H1 (cell line): Measurements from ENCODE around the gene HPS3. TPM values are rescaled to one million over a fixed set of nuclear protein-coding genes. Genes with fewer than 3 reads are reported as not detected.

Experiments
- CTCF ChIA-PET: fragments of 300-600 bp; sonication (Branson Sonifier 250); formaldehyde crosslinking; loops from one replicate; lab custom pipeline; 2021; ENCODE audit not compliant: partially characterized antibody; lab: Charles Lee
- POLR2A ChIA-PET: fragments of 300-600 bp; sonication (Branson Sonifier 250); formaldehyde crosslinking; loops from one replicate; lab custom pipeline; 2021; ENCODE audit warnings: inconsistent platforms; ENCODE audit not compliant: partially characterized antibody; lab: Charles Lee
- DNase-seq, 2 experiments: peaks; one replicate each; pipeline versions ENCODE4 v3.0.0 to v3.0.0-alpha.2; 2010 to 2022; ENCODE audit warnings: low spot score in 2 of 2, low read depth in 1 of 2, mixed read lengths in 1 of 2
- FAIRE-seq: peaks from 2 replicates; lab custom pipeline; 2011; peaks lifted over from hg19 to GRCh38; lab: Jason Lieb, UNC
- H2AFZ ChIP-seq: 2 replicates; pipeline ENCODE4 v1.8.1; 2012; ENCODE audit warnings: low read length, inconsistent platforms
- H2AK5ac ChIP-seq: 2 replicates; pipeline ENCODE4 v1.6.1; 2013; ENCODE audit warnings: low read depth, low read length
- H2BK120ac ChIP-seq: replicated peaks from 2 replicates; pipeline ENCODE3; 2013; ENCODE audit warnings: low read depth, low read length, inconsistent platforms
- H2BK12ac ChIP-seq: 2 replicates; pipeline ENCODE4 v1.6.1; 2013; ENCODE audit warnings: low read depth, low read length
- H2BK15ac ChIP-seq: 2 replicates; pipeline ENCODE4 v1.6.1; 2013; ENCODE audit warnings: low read length
- H2BK20ac ChIP-seq: 2 replicates; pipeline ENCODE4 v1.6.1; 2013; ENCODE audit warnings: low read length
- H2BK5ac ChIP-seq: 2 replicates; pipeline ENCODE4 v1.6.1; 2013; ENCODE audit warnings: low read depth, low read length
- H3K14ac ChIP-seq: 2 replicates; pipeline ENCODE4 v1.6.1; 2013; ENCODE audit warnings: inconsistent platforms; ENCODE audit not compliant: insufficient read length
- H3K18ac ChIP-seq: 2 replicates; pipeline ENCODE4 v1.6.1; 2013; ENCODE audit warnings: low read length; ENCODE audit errors: extremely low read depth
- H3K23ac ChIP-seq: 2 replicates; pipeline ENCODE4 v1.6.1; 2013; ENCODE audit warnings: inconsistent platforms; ENCODE audit not compliant: insufficient read length
- H3K23me2 ChIP-seq: 2 replicates; pipeline ENCODE4 v1.6.1; 2013; ENCODE audit warnings: low read depth, low read length
- H3K27ac ChIP-seq: 2 replicates; pipeline ENCODE4 v1.6.1; 2011; ENCODE audit warnings: low read depth, low read length, inconsistent platforms
- H3K27me3 ChIP-seq, 4 experiments: replicated peaks in 1 of 4; 1 replicate in 1 of 4; 2 replicates in 3 of 4; pipeline versions ENCODE4 v1.6.1 to v1.8.1; 2011 to 2013; ENCODE audit warnings: low read length in 3 of 4, mild to moderate bottlenecking in 3 of 4, inconsistent platforms in 2 of 4, mixed read lengths in 2 of 4, moderate library complexity in 1 of 4; ENCODE audit not compliant: control insufficient read depth in 3 of 4, insufficient read depth in 3 of 4; ENCODE audit errors: extremely low read depth in 1 of 4
- H3K36me3 ChIP-seq, 4 experiments: 2 replicates each; pipeline versions ENCODE4 v1.6.1 to v1.8.1; 2011 to 2013; ENCODE audit warnings: mild to moderate bottlenecking in 4 of 4, low read length in 3 of 4, moderate library complexity in 2 of 4, control low read depth in 1 of 4, inconsistent platforms in 1 of 4; ENCODE audit not compliant: insufficient read depth in 4 of 4, control insufficient read depth in 2 of 4
- H3K4ac ChIP-seq: replicated peaks from 2 replicates; pipeline ENCODE3; 2013; ENCODE audit warnings: low read length, low read depth, mixed read lengths, inconsistent platforms; ENCODE audit not compliant: insufficient read length
- H3K4me1 ChIP-seq, 4 experiments: replicated peaks in 1 of 4; 1 replicate in 1 of 4; 2 replicates in 3 of 4; pipeline versions ENCODE4 v1.6.1 to v1.8.1; 2011 to 2013; ENCODE audit warnings: low read length in 3 of 4, inconsistent platforms in 2 of 4, mixed read lengths in 1 of 4; ENCODE audit not compliant: insufficient read depth in 4 of 4, control insufficient read depth in 3 of 4
- H3K4me2 ChIP-seq, 2 experiments: 2 replicates each; pipeline versions ENCODE4 v1.6.1 to v1.8.1; 2011 to 2013; ENCODE audit warnings: low read depth in 2 of 2, low read length in 2 of 2, control low read depth in 1 of 2, inconsistent platforms in 1 of 2, mild to moderate bottlenecking in 1 of 2; ENCODE audit not compliant: insufficient read depth in 1 of 2
- H3K4me3 ChIP-seq, 4 experiments: fragments of 200-600, 300-600 bp in 1 of 4; sonication (generic), shearing (Covaris generic), sonication (Bioruptor Twin) in 1 of 4; 2 replicates each; pipeline versions ENCODE4 v1.5.1 to v1.8.1; 2011 to 2016; ENCODE audit warnings: low read length in 4 of 4, low read depth in 3 of 4, control low read depth in 2 of 4, inconsistent platforms in 2 of 4, mild to moderate bottlenecking in 2 of 4, mixed read lengths in 1 of 4, moderate library complexity in 1 of 4; ENCODE audit not compliant: insufficient read depth in 2 of 4; ENCODE audit errors: extremely low read depth in 1 of 4
- H3K56ac ChIP-seq: replicated peaks from 2 replicates; pipeline ENCODE3; 2013; ENCODE audit warnings: low read depth, mild to moderate bottlenecking, mixed read lengths, low read length, inconsistent platforms; ENCODE audit not compliant: insufficient read length
- H3K79me1 ChIP-seq: 2 replicates; pipeline ENCODE4 v1.6.1; 2013; ENCODE audit warnings: low read depth, low read length, control low read depth
- H3K79me2 ChIP-seq, 2 experiments: 2 replicates each; pipeline versions ENCODE4 v1.6.1 to v1.8.1; 2012 to 2013; ENCODE audit warnings: low read length in 2 of 2, mild to moderate bottlenecking in 2 of 2, inconsistent platforms in 1 of 2; ENCODE audit not compliant: insufficient read depth in 2 of 2, control insufficient read depth in 1 of 2
- H3K9ac ChIP-seq, 4 experiments: replicated peaks in 1 of 4; 1 replicate in 1 of 4; 2 replicates in 3 of 4; pipeline versions ENCODE4 v1.6.1 to v1.8.1; 2011 to 2013; ENCODE audit warnings: low read depth in 3 of 4, low read length in 3 of 4, control low read depth in 2 of 4, mild to moderate bottlenecking in 2 of 4, moderate library complexity in 2 of 4, inconsistent platforms in 1 of 4; ENCODE audit errors: extremely low read depth in 1 of 4
- H3K9me3 ChIP-seq, 2 experiments: 2 replicates each; pipeline versions ENCODE4 v1.6.1 to v1.8.1; 2012 to 2013; ENCODE audit warnings: mild to moderate bottlenecking in 2 of 2, moderate library complexity in 2 of 2, control low read depth in 1 of 2, inconsistent platforms in 1 of 2, low read depth in 1 of 2, low read length in 1 of 2, mixed read lengths in 1 of 2; ENCODE audit not compliant: insufficient read depth in 2 of 2
- H4K20me1 ChIP-seq, 2 experiments: replicated peaks in 1 of 2; 2 replicates each; pipeline versions ENCODE3 to v1.8.1; 2011 to 2013; ENCODE audit warnings: inconsistent platforms in 2 of 2, low read length in 2 of 2, mild to moderate bottlenecking in 1 of 2; ENCODE audit not compliant: insufficient read depth in 2 of 2, control insufficient read depth in 1 of 2
- H4K5ac ChIP-seq: 2 replicates; pipeline ENCODE4 v1.6.1; 2013; ENCODE audit warnings: low read length, low read depth, mixed read lengths, inconsistent platforms; ENCODE audit not compliant: insufficient read length
- H4K8ac ChIP-seq: 2 replicates; pipeline ENCODE4 v1.8.0; 2013; ENCODE audit warnings: mild to moderate bottlenecking, moderate library complexity, low read length, inconsistent platforms; ENCODE audit not compliant: insufficient read depth; ENCODE audit errors: extremely low read depth
- H4K91ac ChIP-seq: replicated peaks from 2 replicates; pipeline ENCODE3; 2013; ENCODE audit warnings: low read length, mixed read lengths, inconsistent platforms; ENCODE audit not compliant: insufficient read length
- CBX5 ChIP-seq: fragments of 300-800, 300-1000 bp; sonication (generic); IDR thresholded peaks from 2 replicates; pipeline ENCODE4 v1.7.1; 2016; ENCODE audit warnings: antibody characterized with exemption, low read length, low read depth
- CEBPB ChIP-seq: IDR thresholded peaks from 2 replicates; pipeline ENCODE4 v1.6.1; 2012; ENCODE audit warnings: low read depth, low read length
- CREB1 ChIP-seq: IDR thresholded peaks from 2 replicates; pipeline ENCODE4 v1.6.1; 2012; ENCODE audit warnings: inconsistent platforms
- E2F6 ChIP-seq: IDR thresholded peaks from 2 replicates; pipeline ENCODE4 v1.6.1; 2012; ENCODE audit warnings: inconsistent platforms
- EZH2 ChIP-seq: fragments of 200-600 bp; sonication (generic); IDR thresholded peaks from 2 replicates; pipeline ENCODE4 v1.7.1; 2012; ENCODE audit warnings: low read depth, mild to moderate bottlenecking, moderate library complexity, low read length, inconsistent platforms; ENCODE audit not compliant: severe bottlenecking
- HDAC6 ChIP-seq: IDR thresholded peaks from one replicate; pipeline ENCODE4 v1.7.1; 2012; ENCODE audit warnings: low read depth, mild to moderate bottlenecking, inconsistent platforms, low read length, moderate library complexity
- JUN ChIP-seq: IDR thresholded peaks from 2 replicates; pipeline ENCODE4 v1.6.1; 2011; ENCODE audit warnings: low read depth, mild to moderate bottlenecking, improper control_type of control experiment, low read length
- POLR2A ChIP-seq, 2 experiments: IDR thresholded peaks; 1 replicate in 1 of 2; 2 replicates in 1 of 2; pipeline ENCODE4 v1.6.1; 2011; ENCODE audit warnings: low read depth in 2 of 2, low read length in 2 of 2, mild to moderate bottlenecking in 2 of 2; ENCODE audit errors: control extremely low read depth in 1 of 2
- RFX5 ChIP-seq: IDR thresholded peaks from 2 replicates; pipeline ENCODE4 v1.6.1; 2011; ENCODE audit warnings: low read depth, low read length, improper control_type of control experiment, borderline replicate concordance
- RNF2 ChIP-seq: fragments of 200-900, 300-1000 bp; sonication (generic); IDR thresholded peaks from 2 replicates; pipeline ENCODE4 v1.7.1; 2016; ENCODE audit warnings: borderline replicate concordance, low read depth, mild to moderate bottlenecking, antibody characterized with exemption, low read length; ENCODE audit not compliant: poor library complexity, severe bottlenecking; ENCODE audit errors: missing control alignments
- SP1 ChIP-seq: IDR thresholded peaks from 2 replicates; pipeline ENCODE4 v1.6.1; 2011; ENCODE audit warnings: low read depth, low read length
- SUZ12 ChIP-seq: fragments of 200-600 bp; sonication (generic); IDR thresholded peaks from 2 replicates; pipeline ENCODE4 v1.6.1; 2012; ENCODE audit warnings: mild to moderate bottlenecking, inconsistent platforms, low read length, moderate library complexity, mixed read lengths
- ZNF274 ChIP-seq: IDR thresholded peaks from 2 replicates; pipeline ENCODE4 v1.7.0; 2012; ENCODE audit warnings: low read length, borderline replicate concordance; ENCODE audit errors: extremely low read depth
- WGBS, 2 experiments: shearing (Covaris generic) in 1 of 2; methylation state at CpG; one replicate each; pipeline versions ENCODE4 v1.1.6 to v1.1.7; 2013 to 2015; ENCODE audit warnings: low lambda C conversion rate in 2 of 2, mixed read lengths in 2 of 2, inconsistent platforms in 1 of 2, low coverage in 1 of 2, missing lambda C conversion rate in 1 of 2; ENCODE audit not compliant: insufficient replicate concordance in 2 of 2, insufficient coverage in 1 of 2, insufficient read length in 1 of 2; ENCODE audit errors: extremely low coverage in 1 of 2, missing lambda C conversion rate in 1 of 2; 5-methylcytosine and 5-hydroxymethylcytosine counted together
- polyA plus RNA-seq, 7 experiments: library from polyadenylated mRNA; depleted of rRNA in 3 of 7; stranded (reverse) in 5 of 7; unstranded in 2 of 7; fragments of >200 nt in 5 of 7; fragments of 200-250 nt in 2 of 7; gene quantifications; 1 replicate in 5 of 7; 2 replicates in 1 of 7; 4 replicates in 1 of 7; pipeline versions ENCODE4 v1.2.1 to v1.2.3, GENCODE V29; 2011 to 2013; ENCODE audit warnings: missing spikeins in 2 of 7, mixed read lengths in 2 of 7
- total RNA-seq: library from RNA; stranded (reverse); fragmentation: NEBNext Ultra II Directional; extraction: Animal tissue kit (Norgen Biotek cat#: 25700); gene quantifications from 2 replicates; pipeline ENCODE4 v1.2.1, GENCODE V29; 2021

The HPS3 gene
- total and polyA plus RNA-seq, 2 of the 8 experiments (the other 6 are each of a cell fraction or from before 2014, with no cell fraction given), result 23.7 to 48.7 TPM

- Histone ChIP-seq H3K4me3 (no peak overlapping the region), H3K27ac (no peak overlapping the region), H2BK5ac (no peak overlapping the region; the same call in 1 of the 2 replicates), H3K23me2 (no peaks in the 10 kb centered on the region), H4K5ac (no peak overlapping the region), H4K8ac (no peak overlapping the region), H3K79me2 (no peaks in the 10 kb centered on the region), H4K91ac (no peak overlapping the region), H2BK120ac (no peak overlapping the region), H3K14ac (no peak overlapping the region), H2BK15ac (peak overlapping the region; percentile 92; the same call in 1 of the 2 replicates), H3K4me2 (no peak overlapping the region), H3K18ac (no peak overlapping the region), H2AK5ac (no peak overlapping the region), H4K20me1 (no peaks in the 10 kb centered on the region), H3K36me3 (no peaks in the 10 kb centered on the region), H3K4ac (no peak overlapping the region), H3K27me3 (no peaks in the 10 kb centered on the region), H2BK20ac (peak overlapping the region; percentile 1; the same call in 1 of the 2 replicates), H2AFZ (no peak overlapping the region), H3K56ac (no peak overlapping the region), H3K9ac (no peak overlapping the region), H3K79me1 (no peaks in the 10 kb centered on the region), H2BK12ac (no peak overlapping the region; the same call in 1 of the 2 replicates), H3K9me3 (no peaks in the 10 kb centered on the region), H3K4me1 (peaks cover 0 to 6% (median 2%) of the 10 kb centered on the region in 4 experiments; a peak in 4 of 7 replicates), H3K23ac (no peak overlapping the region)
- FAIRE-seq (no peak), DNase-seq (no peak)
- WGBS, 2 experiments, result 89% methylated on average over 1 of the region's 1 CpG; no CpG with 5 or more reads in 1 of the 2 experiments
- POLR2A ChIA-PET, result interaction anchor here (0.9 to 1.2 kb wide), 2 partner anchors 78 to 114 kb away, joined by 3 read pairs; no protein-coding TSS in a partner anchor
- CTCF ChIA-PET, result interaction anchor here (0.6 to 8.6 kb wide), 51 partner anchors 10 to 489 kb away, joined by 3 to 95 read pairs (median 6); partner anchors contain the start of genes HPS3 and TM4SF18
- no peak for TF ChIP-seq CREB1
- no peak for TF ChIP-seq SUZ12
- TF ChIP-seq RFX5, result no peak
- TF ChIP-seq E2F6, result no peak
- no peak for TF ChIP-seq SP1
- TF ChIP-seq CEBPB, result no peak
- no peak for TF ChIP-seq ZNF274
- no peak for TF ChIP-seq RNF2
- TF ChIP-seq JUN, result no peak
- TF ChIP-seq CBX5, result no peak
- TF ChIP-seq HDAC6, result no peak
- TF ChIP-seq POLR2A (IDR thresholded peaks at IDR 0.05; ENCODE audit: control extremely low read depth in 1 of 2, low read depth in 2 of 2, low read length in 2 of 2), result no peak
- no peak for TF ChIP-seq EZH2
These were observed 10.0 kb upstream of the HPS3 start for GRCh38 chr3:149119466-149119865.
